ENCODE data around the gene LGR4. TPM values are rescaled to one million over a fixed set of nuclear protein-coding genes. Genes with fewer than 3 reads are reported as not detected.

Gene LGR4
- total RNA-seq, 1 donor from 2014 or later = 16.7 TPM

GRCh38 chr11:27386181-27386845, 86.3 kb downstream of the LGR4 start:
- no peak for DNase-seq (ENCODE audit: extremely low read depth, low read depth, low spot score)

GRCh38 chr11:27385245-27385644, 87.3 kb downstream of the LGR4 start:
- DNase-seq (ENCODE audit: extremely low read depth, low read depth, low spot score) = no peak

- no peak for DNase-seq (ENCODE audit: extremely low read depth, low read depth, low spot score)
Observed at GRCh38 chr11:27384227-27384626, 88.4 kb downstream of the LGR4 start.

GRCh38 chr11:27383645-27384044, 88.9 kb downstream of the LGR4 start:
- no peak for DNase-seq (ENCODE audit: extremely low read depth, low read depth, low spot score)

GRCh38 chr11:27381238-27381666, 91.3 kb downstream of the LGR4 start:
- no peak for DNase-seq (ENCODE audit: extremely low read depth, low read depth, low spot score)

GRCh38 chr11:27380771-27381170, 91.8 kb downstream of the LGR4 start:
- no peak for DNase-seq (ENCODE audit: extremely low read depth, low read depth, low spot score)

- no peak for DNase-seq (ENCODE audit: extremely low read depth, low read depth, low spot score)
Observed at GRCh38 chr11:27379449-27379848, 93.1 kb downstream of the LGR4 start.

GRCh38 chr11:27375370-27375769, 97.2 kb downstream of the LGR4 start:
- no peak for DNase-seq (ENCODE audit: extremely low read depth, low read depth, low spot score)

- DNase-seq (ENCODE audit: extremely low read depth, low read depth, low spot score) = no peak
Observed at GRCh38 chr11:27373856-27374602, 98.6 kb downstream of the LGR4 start.

- DNase-seq (ENCODE audit: extremely low read depth, low read depth, low spot score) = no peak
Observed at GRCh38 chr11:27373392-27373791, 99.2 kb downstream of the LGR4 start.

GRCh38 chr11:27372164-27372563, 100.4 kb downstream of the LGR4 start:
- no peak for DNase-seq (ENCODE audit: extremely low read depth, low read depth, low spot score)

GRCh38 chr11:27371489-27371888, 101.1 kb downstream of the LGR4 start:
- no peak for DNase-seq (ENCODE audit: extremely low read depth, low read depth, low spot score)

GRCh38 chr11:27370374-27370773, 102.2 kb downstream of the LGR4 start:
- DNase-seq (ENCODE audit: extremely low read depth, low read depth, low spot score) = no peak

GRCh38 chr11:27367881-27368280, 104.7 kb downstream of the LGR4 start:
- no peak for DNase-seq (ENCODE audit: extremely low read depth, low read depth, low spot score)

- DNase-seq (ENCODE audit: extremely low read depth, low read depth, low spot score) = no peak
Observed at GRCh38 chr11:27363576-27364117, 108.9 kb downstream of the LGR4 start.

GRCh38 chr11:27362749-27363575, 109.6 kb downstream of the LGR4 start, which contains the start of gene CCDC34:
Gene CCDC34 (minus strand): TSS chr11:27363215. CDS start chr11:27363194, 21 bp downstream.
- no peak for DNase-seq (ENCODE audit: extremely low read depth, low read depth, low spot score)

- no peak for DNase-seq (ENCODE audit: extremely low read depth, low read depth, low spot score)
Observed at GRCh38 chr11:27361649-27362431, 110.8 kb downstream of the LGR4 start.

- DNase-seq (ENCODE audit: extremely low read depth, low read depth, low spot score) = no peak
Observed at GRCh38 chr11:27358296-27358695, 114.3 kb downstream of the LGR4 start.

- no peak for DNase-seq (ENCODE audit: extremely low read depth, low read depth, low spot score)
Observed at GRCh38 chr11:27357250-27357649, 115.3 kb downstream of the LGR4 start.

GRCh38 chr11:27356624-27357222, 115.9 kb downstream of the LGR4 start:
- no peak for DNase-seq (ENCODE audit: extremely low read depth, low read depth, low spot score)
